Measurements from ENCODE around the gene GRP.

Gene GRP

DNA sequence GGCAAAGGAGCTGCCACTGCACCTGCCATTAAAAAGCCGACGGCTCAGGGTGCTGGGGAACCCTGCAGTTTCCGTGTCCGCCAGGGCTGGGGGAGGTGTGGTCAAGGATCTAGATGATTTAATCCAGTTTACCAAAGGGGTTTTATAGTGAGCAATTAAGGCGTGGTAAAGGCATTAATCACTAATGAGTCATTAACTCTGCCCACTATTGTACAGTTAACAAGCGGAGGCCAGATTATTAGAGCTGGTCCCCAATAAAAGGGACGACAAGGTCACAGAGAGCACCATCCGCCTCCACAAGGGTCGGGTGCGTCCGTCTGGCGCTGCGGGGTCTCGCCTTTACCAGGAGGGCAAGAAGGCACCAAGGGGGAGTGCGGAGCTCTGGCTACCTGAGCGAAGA lies 43.7 kb downstream of the GRP start:
- no peak for FAIRE-seq
- TF ChIP-seq POLR2AphosphoS5 (IDR thresholded peaks at IDR 0.05; ENCODE audit: low read depth, low read length) (no peak), POLR2A (IDR thresholded peaks at IDR 0.05; ENCODE audit: low read depth, low read length) (no peak), TAF1 (IDR thresholded peaks at IDR 0.05; ENCODE audit: borderline replicate concordance, low read depth, low read length) (no peak)
- no peak for DNase-seq (ENCODE audit: insufficient read length)

- DNase-seq (ENCODE audit: insufficient read length) (no peak), FAIRE-seq (no peak)
- TF ChIP-seq POLR2AphosphoS5 (IDR thresholded peaks at IDR 0.05; ENCODE audit: low read depth, low read length) (no peak), TAF1 (IDR thresholded peaks at IDR 0.05; ENCODE audit: borderline replicate concordance, low read depth, low read length) (no peak), POLR2A (IDR thresholded peaks at IDR 0.05; ENCODE audit: low read depth, low read length) (no peak)
Measured at GRCh38 chr18:59264121-59264571, 44.2 kb downstream of the GRP start.

GRCh38 chr18:59264651-59265245 lies 44.8 kb downstream of the GRP start:
- FAIRE-seq = no peak
- no peak for DNase-seq (ENCODE audit: insufficient read length)
- TF ChIP-seq POLR2AphosphoS5 (IDR thresholded peaks at IDR 0.05; ENCODE audit: low read depth, low read length) = no peak
- TF ChIP-seq POLR2A (IDR thresholded peaks at IDR 0.05; ENCODE audit: low read depth, low read length) = no peak
- no peak for TF ChIP-seq TAF1 (IDR thresholded peaks at IDR 0.05; ENCODE audit: borderline replicate concordance, low read depth, low read length)

DNA sequence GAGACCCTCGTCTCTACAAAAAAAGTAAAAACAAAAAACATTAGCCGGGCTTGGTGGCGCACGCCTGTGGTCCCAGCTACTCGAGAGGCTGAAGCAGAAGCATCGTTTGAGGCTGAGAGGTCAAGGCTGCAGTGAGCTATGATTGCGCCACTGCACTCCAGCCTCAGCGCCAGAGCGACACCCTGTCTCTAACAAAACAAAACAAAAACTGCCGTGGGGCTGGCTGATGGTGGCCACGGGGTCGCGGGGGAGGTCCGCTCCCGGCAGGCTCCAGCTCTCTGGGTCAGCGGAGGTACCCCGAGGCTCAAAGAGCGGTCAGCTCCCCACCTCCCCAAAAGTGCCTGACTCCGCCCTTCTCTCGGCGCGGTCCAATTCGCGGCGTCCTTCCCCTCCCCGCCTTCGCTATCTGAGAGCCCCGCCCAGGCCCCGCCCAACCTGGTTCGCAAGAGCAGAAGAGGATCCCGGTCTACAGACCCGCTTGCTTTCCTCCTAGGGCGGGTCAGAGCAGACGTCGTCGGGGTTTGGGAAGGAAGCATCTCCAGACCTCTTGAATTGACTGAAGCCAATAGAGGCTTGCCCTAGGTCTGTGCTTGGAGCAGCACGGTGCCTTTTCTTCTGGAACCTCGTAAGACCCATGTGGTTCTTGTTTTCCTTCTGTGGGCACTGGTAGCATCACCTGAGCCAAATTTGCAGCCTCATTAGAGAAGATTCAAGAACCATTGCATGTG lies 45.5 kb downstream of the GRP start:
- DNase-seq (ENCODE audit: insufficient read length) (no peak), FAIRE-seq (no peak)
- TF ChIP-seq POLR2AphosphoS5 (IDR thresholded peaks at IDR 0.05; ENCODE audit: low read depth, low read length) (no peak), TAF1 (IDR thresholded peaks at IDR 0.05; ENCODE audit: borderline replicate concordance, low read depth, low read length) (no peak), POLR2A (IDR thresholded peaks at IDR 0.05; ENCODE audit: low read depth, low read length) (no peak)

DNA sequence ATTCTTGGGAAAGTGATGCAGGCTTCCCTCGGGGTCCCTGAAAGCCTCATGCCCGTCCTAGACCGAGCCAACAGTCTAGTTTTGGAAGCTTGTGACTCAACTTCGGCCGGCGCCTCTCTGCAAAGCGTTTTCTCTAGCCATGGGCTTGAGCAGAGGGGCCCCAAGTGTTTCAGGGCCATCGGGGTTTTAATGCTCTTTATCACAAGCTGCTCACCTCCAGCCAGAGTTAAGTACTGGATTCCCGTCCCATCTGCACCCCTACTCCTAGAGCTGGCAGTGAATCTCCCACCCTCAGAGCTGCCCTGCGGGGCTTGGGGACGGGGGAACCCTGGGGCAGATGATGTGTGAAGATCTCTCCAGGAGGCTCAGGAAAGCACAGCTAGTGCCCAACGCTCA lies 46.0 kb downstream of the GRP start:
- FAIRE-seq = no peak
- DNase-seq (ENCODE audit: insufficient read length) = no peak
- TF ChIP-seq POLR2A (IDR thresholded peaks at IDR 0.05; ENCODE audit: low read depth, low read length) = no peak
- TF ChIP-seq TAF1 (IDR thresholded peaks at IDR 0.05; ENCODE audit: borderline replicate concordance, low read depth, low read length) = no peak
- no peak for TF ChIP-seq POLR2AphosphoS5 (IDR thresholded peaks at IDR 0.05; ENCODE audit: low read depth, low read length)

- DNase-seq (ENCODE audit: insufficient read length) = no peak
- no peak for FAIRE-seq
- TF ChIP-seq POLR2AphosphoS5 (IDR thresholded peaks at IDR 0.05; ENCODE audit: low read depth, low read length) = no peak
- TF ChIP-seq POLR2A (IDR thresholded peaks at IDR 0.05; ENCODE audit: low read depth, low read length) = no peak
- no peak for TF ChIP-seq TAF1 (IDR thresholded peaks at IDR 0.05; ENCODE audit: borderline replicate concordance, low read depth, low read length)
Measured at GRCh38 chr18:59266459-59266858, 46.5 kb downstream of the GRP start.

DNA sequence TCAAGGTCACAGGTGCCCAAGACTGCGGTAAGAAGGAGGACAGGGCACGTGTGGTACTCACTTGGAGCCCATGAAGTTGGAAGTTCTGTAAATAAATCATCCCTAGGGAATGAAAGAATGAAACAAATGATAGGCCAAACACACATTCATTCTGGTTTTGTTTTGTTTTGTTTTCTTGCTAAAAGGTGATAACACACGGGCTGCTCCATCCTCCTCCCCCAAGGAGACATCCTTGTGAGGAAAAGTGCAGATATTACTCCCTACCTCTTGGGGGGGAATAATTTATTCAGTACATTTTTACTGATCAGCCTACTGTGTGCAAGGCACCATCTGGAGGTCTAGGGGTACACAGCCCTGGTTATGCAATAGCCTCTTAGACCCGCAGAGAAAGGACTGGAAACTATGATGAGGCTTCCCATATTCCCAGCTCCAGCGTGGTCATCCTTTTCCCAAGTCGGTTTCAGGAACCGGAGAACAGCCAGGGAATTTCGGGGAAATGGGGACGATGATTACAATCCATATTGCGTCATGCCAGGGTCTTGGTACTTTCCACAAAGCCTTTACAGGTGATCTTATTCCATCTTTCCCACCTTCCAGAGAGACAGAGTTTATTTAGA lies 47.0 kb downstream of the GRP start:
- DNase-seq (ENCODE audit: insufficient read length) (no peak), FAIRE-seq (no peak)
- no peak for TF ChIP-seq POLR2A (IDR thresholded peaks at IDR 0.05; ENCODE audit: low read depth, low read length)
- TF ChIP-seq POLR2AphosphoS5 (IDR thresholded peaks at IDR 0.05; ENCODE audit: low read depth, low read length) = no peak
- no peak for TF ChIP-seq TAF1 (IDR thresholded peaks at IDR 0.05; ENCODE audit: borderline replicate concordance, low read depth, low read length)

- DNase-seq (ENCODE audit: insufficient read length) (no peak), FAIRE-seq (no peak)
- no peak for TF ChIP-seq TAF1 (IDR thresholded peaks at IDR 0.05; ENCODE audit: borderline replicate concordance, low read depth, low read length)
- no peak for TF ChIP-seq POLR2AphosphoS5 (IDR thresholded peaks at IDR 0.05; ENCODE audit: low read depth, low read length)
- no peak for TF ChIP-seq POLR2A (IDR thresholded peaks at IDR 0.05; ENCODE audit: low read depth, low read length)
Measured at GRCh38 chr18:59267503-59268126, 47.7 kb downstream of the GRP start.

- no peak for DNase-seq (ENCODE audit: insufficient read length)
- FAIRE-seq = no peak
- TF ChIP-seq POLR2A (IDR thresholded peaks at IDR 0.05; ENCODE audit: low read depth, low read length) = no peak
Measured at GRCh38 chr18:59268127-59268720, 48.3 kb downstream of the GRP start.

DNA sequence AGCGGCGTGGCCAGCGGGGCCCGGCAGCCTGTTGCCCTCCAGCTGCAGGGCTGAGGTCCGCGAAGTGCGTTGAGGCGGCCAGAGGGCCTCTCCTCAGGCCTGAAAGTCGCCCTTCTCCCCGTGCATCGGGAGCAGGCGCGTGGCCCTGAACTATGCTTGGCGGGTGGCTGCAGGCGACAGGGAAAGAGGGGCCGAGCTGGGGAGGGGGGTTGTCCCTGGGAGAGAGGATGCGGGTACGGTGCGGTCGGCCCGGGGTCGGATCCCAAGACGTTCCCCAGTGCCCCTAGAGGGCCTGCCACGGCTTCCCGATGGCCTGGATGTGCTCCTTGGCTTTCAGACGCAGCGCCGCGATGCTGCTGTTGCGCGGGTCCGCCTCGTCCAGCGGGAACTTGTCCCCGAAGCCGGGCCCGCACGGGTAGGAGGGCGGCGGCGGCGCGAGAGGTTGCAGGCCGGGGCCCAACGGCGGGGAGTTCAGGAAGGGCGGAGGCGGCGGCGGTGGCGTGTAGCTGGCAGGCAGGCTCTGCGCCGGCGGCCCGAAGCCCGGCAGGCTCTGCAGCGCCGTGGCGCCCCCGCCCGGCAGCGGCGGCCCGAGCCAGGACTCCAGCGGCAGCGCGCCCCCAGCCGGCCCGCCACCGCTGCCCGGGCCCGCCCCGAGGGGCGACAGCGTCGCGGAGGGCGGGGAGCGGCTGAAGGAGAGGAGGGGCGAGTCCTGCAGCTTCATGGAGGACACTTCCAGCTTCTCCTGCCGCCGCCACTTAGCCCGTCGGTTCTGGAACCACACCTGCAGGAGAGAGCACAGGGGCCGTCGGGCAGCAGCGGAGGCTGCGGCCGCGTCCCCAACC lies 49.0 kb downstream of the GRP start:
- no peak for TF ChIP-seq TAF1 (IDR thresholded peaks at IDR 0.05; ENCODE audit: borderline replicate concordance, low read depth, low read length)
- no peak for FAIRE-seq

More for the DNA sequence above, 49.0 kb downstream of the GRP start:
- peak; percentile 61 for DNase-seq (ENCODE audit: insufficient read length)
